GM12874 (cell line): ENCODE data around the gene HSDL2.

Experiments used
- CTCF ChIP-seq: IDR thresholded peaks from 2 replicates; pipeline ENCODE4 v1.5.1; 2011; ENCODE audit warnings: low read depth, mild to moderate bottlenecking, control low read depth, low read length, moderate library complexity; ENCODE audit not compliant: insufficient read depth

The HSDL2 gene

GRCh38 chr9:112502175-112502946 lies 122.5 kb downstream of the HSDL2 start:
- no peak for TF ChIP-seq CTCF

DNA sequence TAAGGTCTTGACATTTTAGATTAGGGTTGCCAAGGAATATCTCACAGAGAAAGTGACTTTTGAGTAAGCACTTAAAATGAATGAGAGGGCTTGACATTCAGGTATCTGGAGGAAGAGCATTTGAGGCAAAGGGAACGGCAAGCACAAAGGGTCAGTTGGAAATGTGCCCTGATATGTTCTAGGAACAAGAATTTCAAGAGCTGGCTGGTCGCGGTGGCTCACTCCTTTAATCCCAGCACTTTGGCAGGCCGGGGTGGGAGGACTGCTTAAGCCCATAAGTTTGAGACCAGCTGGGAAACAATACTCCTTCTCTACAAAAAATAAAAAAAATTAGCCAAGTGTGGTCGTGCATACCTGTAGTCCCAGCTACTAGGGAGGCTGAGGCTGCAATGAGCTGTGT lies 123.3 kb downstream of the HSDL2 start:
- TF ChIP-seq CTCF: no peak

GRCh38 chr9:112505086-112505485 lies 125.2 kb downstream of the HSDL2 start:
- no peak for TF ChIP-seq CTCF

- TF ChIP-seq CTCF: no peak
These were observed 125.7 kb downstream of the HSDL2 start for GRCh38 chr9:112505607-112506006.

GRCh38 chr9:112506571-112506970 lies 126.7 kb downstream of the HSDL2 start:
- no peak for TF ChIP-seq CTCF

DNA sequence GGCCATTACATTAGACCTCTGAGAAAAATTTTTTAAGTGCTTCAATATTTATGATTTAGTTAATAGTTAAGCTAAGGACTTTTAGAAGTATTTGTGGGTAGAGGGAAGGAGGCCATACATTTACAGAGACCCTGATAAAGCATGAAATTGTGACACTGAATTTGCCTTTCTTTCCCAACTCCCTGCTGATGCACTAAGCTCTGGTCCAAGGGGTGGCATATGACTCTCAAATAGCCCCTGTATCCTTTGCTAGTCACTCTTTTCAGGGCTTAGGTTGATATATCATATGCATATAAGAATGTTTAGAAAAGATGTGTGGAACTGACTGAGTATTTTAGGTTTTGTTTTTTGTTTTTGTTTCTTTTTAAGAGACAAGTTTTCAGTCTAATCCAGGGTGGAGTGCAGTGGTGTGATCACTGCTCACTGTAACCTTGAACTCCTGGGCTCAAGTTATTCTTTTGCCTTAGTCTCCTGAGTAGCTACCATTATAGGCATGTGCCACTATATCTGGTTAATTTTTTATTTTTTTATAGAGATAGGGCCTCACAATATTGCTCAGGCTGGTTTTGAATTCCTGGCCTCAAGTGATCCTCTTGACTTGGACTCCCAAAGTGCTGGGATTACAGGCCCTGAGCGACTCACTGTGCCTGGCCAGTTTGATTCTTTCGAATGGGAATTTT lies 127.2 kb downstream of the HSDL2 start:
- TF ChIP-seq CTCF: no peak

DNA sequence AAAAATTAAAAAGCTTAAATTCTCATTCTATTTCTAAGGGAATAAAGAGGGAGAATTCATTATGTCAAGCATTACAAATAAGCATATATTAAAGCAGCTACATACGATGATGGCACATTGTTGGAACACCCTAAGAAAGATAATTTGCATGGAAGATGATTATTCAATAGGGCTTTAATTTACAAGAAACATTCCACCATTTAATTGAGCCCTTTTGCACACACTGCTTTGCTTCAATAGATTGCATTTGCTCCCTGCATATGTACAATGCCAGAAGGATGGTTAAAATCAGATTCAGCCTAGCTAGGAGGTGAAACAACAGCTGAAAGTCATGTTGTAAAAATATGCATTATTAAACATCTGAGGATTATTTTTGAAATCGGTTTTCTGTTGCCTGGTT lies 128.5 kb downstream of the HSDL2 start:
- TF ChIP-seq CTCF: no peak
